Ovary (tissue), 9 donors: ENCODE data around the gene BIRC3. TPM values are rescaled to one million over a fixed set of nuclear protein-coding genes. Genes with fewer than 3 reads are reported as not detected.
"Not testable (repeated sequence)": the region's sequence is repeated elsewhere in the genome, so short reads cannot be mapped to it uniquely, and the experiment has no call there.

Experiments used
- DNase-seq, 5 donors: peaks; one replicate each; pipeline ENCODE4 v3.0.0-alpha.2; 2019 to 2020
- H3K27ac ChIP-seq, 2 donors: fragments of 200-600 bp; one replicate each; pipeline versions ENCODE4 v1.5.1 to v1.8.0; 2019 to 2022
- H3K27me3 ChIP-seq: fragments of 200-600 bp; one replicate; pipeline ENCODE4 v1.8.0; 2022
- H3K36me3 ChIP-seq: fragments of 200-600 bp; sonication (generic); one replicate; pipeline ENCODE4 v1.5.1; 2019
- H3K4me1 ChIP-seq: one replicate; pipeline ENCODE4 v1.8.1; 2013; ENCODE audit warnings: mild to moderate bottlenecking, moderate library complexity; ENCODE audit not compliant: insufficient read depth
- H3K4me3 ChIP-seq: fragments of 200-600 bp; sonication (generic); one replicate; pipeline ENCODE4 v1.5.1; 2017
- H3K9me3 ChIP-seq, 2 donors: fragments of 200-600 bp in 1 of 2; sonication (generic) in 1 of 2; one replicate each; pipeline versions ENCODE4 v1.5.1 to v1.8.1; 2013 to 2019; ENCODE audit warnings: mild to moderate bottlenecking in 1 of 2, moderate library complexity in 1 of 2
- CTCF ChIP-seq, 3 donors: fragments of 450-650 bp in 2 of 3; fragments of 200-600 bp in 1 of 3; IDR thresholded peaks; one replicate each; pipeline versions ENCODE4 v1.5.1 to v1.8.0; 2016 to 2022; ENCODE audit warnings: antibody characterized with exemption in 3 of 3, mild to moderate bottlenecking in 1 of 3
- EP300 ChIP-seq: sonication (generic); formaldehyde crosslinking; IDR thresholded peaks from one replicate; pipeline ENCODE4 v1.6.1; 2017; ENCODE audit warnings: antibody characterized with exemption
- POLR2A ChIP-seq: fragments of 450-650 bp; IDR thresholded peaks from one replicate; pipeline ENCODE4 v1.6.1; 2017; ENCODE audit warnings: antibody characterized with exemption, mild to moderate bottlenecking, moderate library complexity
- WGBS, 3 donors: extraction: QIAGEN DNeasy Blood & Tissue Kit in 1 of 3; methylation state at CpG; one replicate each; pipeline versions ENCODE4 v1.1.5 to v1.1.7; 2013 to 2017; 5-methylcytosine and 5-hydroxymethylcytosine counted together
- intact Hi-C, 4 donors: fragments of 100-400 bp; cut with DNase I; formaldehyde crosslinking; loops; one replicate each; pipeline versions ENCODE4 v1.11.0 to v1.15.1; 2022 to 2023
- polyA plus RNA-seq, 2 donors: library from polyadenylated mRNA; stranded (reverse); fragments of 200-250 nt in 1 of 2; fragments of 350-450 nt in 1 of 2; fragmentation: Illumina TruSeq in 1 of 2; extraction: RNeasy Lipid Tissue Mini Kit (QIAGEN cat#74804) in 1 of 2; gene quantifications; one replicate each; pipeline ENCODE4 v1.2.3, GENCODE V29; 2013 to 2014
- total RNA-seq, 7 donors: library from RNA; depleted of rRNA in 2 of 7; stranded (reverse); fragments of >200 nt in 2 of 7; fragmentation: NEBNext Ultra II Directional in 3 of 7; extraction: Animal tissue kit (Norgen Biotek cat#: 25700) in 3 of 7; gene quantifications; one replicate each; pipeline versions ENCODE4 v1.1.0 to v1.2.4, GENCODE V29; 2016 to 2023
- donor health status: DM: no; HTN: no; CAD: no; lungs with moderate emphysema.
- donor health status: DM: no; HTN: no; CAD: no.
- donor health status: Bipolar disorder and iron deficiency.
- donor health status: DM: yes; HTN: yes; CAD: no.
- donor health status: DM: no; HTN: no; CAD: no.
- donor health status: DM: yes; HTN: yes; CAD: no.

The BIRC3 gene
- total and polyA plus RNA-seq, 9 donors: 1.9 to 111 (median 5.1) TPM

GRCh38 chr11:102328748-102329147 is 11.5 kb downstream of the BIRC3 start:
- H3K4me1 ChIP-seq: no peaks in the 10 kb centered on the region
- 96 to 100% (median 98%) methylated on average over 1 of the region's 1 CpG for WGBS, 3 donors
- no peak overlapping the region for H3K27ac ChIP-seq
- TF ChIP-seq CTCF (IDR thresholded peaks at IDR 0.05) (no peak), POLR2A (no peak), EP300 (no peak)
- H3K27me3 ChIP-seq: no peaks in the 10 kb centered on the region
- H3K9me3 ChIP-seq: no peaks in the 10 kb centered on the region
- H3K4me3 ChIP-seq: no peak overlapping the region
- H3K36me3 ChIP-seq: no peaks in the 10 kb centered on the region
- DNase-seq: no peak
- intact Hi-C loops: no loop called here

GRCh38 chr11:102330231-102330630 is 12.9 kb downstream of the BIRC3 start:
- intact Hi-C loops: no loop called here
- TF ChIP-seq CTCF (IDR thresholded peaks at IDR 0.05) (no peak), POLR2A (no peak), EP300 (no peak)
- Histone ChIP-seq H3K27me3 (no peaks in the 10 kb centered on the region), H3K9me3 (no peaks in the 10 kb centered on the region), H3K36me3 (no peaks in the 10 kb centered on the region), H3K27ac (no peak overlapping the region), H3K4me1 (no peaks in the 10 kb centered on the region), H3K4me3 (no peak overlapping the region)
- no peak for DNase-seq

DNA sequence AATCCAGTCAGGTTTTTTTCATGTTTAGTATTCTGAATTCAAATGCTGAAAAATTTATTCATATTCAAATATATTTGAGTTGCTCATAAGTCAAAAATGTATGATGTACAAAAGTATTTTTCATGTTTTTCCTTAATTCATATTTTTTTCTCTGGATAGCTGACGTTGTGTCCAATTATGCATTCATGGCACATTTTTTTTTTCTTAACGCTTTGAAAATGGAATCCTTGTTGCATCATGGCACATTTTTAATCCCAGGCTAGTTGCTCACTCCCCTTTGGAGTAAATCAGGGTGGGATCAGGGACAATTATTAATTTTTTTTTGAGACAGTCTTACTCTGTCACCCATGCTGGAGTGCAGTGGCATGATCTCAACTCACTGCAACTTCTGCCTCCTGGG is 14.1 kb downstream of the BIRC3 start:
- Histone ChIP-seq H3K9me3 (no peaks in the 10 kb centered on the region), H3K36me3 (no peaks in the 10 kb centered on the region), H3K27ac (no peak overlapping the region), H3K4me1 (no peaks in the 10 kb centered on the region), H3K27me3 (no peaks in the 10 kb centered on the region), H3K4me3 (no peak overlapping the region)
- no peak for TF ChIP-seq EP300
- DNase-seq: no peak
- WGBS, 3 donors: 79 to 88% (median 86%) methylated on average over 2 of the region's 2 CpGs
- intact Hi-C loops: no loop called here

GRCh38 chr11:102332611-102332994 is 15.3 kb downstream of the BIRC3 start:
- no peak for DNase-seq
- intact Hi-C loops: no loop called here
- H3K27ac ChIP-seq: no peak overlapping the region
- H3K4me1 ChIP-seq: no peaks in the 10 kb centered on the region
- no peak overlapping the region for H3K4me3 ChIP-seq
- TF ChIP-seq POLR2A (no peak), CTCF (IDR thresholded peaks at IDR 0.05) (no peak), EP300 (no peak)
- no peaks in the 10 kb centered on the region for H3K36me3 ChIP-seq
- no peaks in the 10 kb centered on the region for H3K9me3 ChIP-seq
- 77 to 84% (median 80%) methylated on average over 1 of the region's 1 CpG for WGBS, 3 donors
- H3K27me3 ChIP-seq: no peaks in the 10 kb centered on the region

- Histone ChIP-seq H3K27me3 (no peaks in the 10 kb centered on the region), H3K36me3 (no peaks in the 10 kb centered on the region), H3K27ac (no peak overlapping the region), H3K4me1 (no peaks in the 10 kb centered on the region), H3K9me3 (no peaks in the 10 kb centered on the region), H3K4me3 (no peak overlapping the region)
- DNase-seq: no peak
- intact Hi-C loops: no loop called here
- TF ChIP-seq EP300 (no peak), POLR2A (no peak), CTCF (IDR thresholded peaks at IDR 0.05) (no peak)
Measured at GRCh38 chr11:102338479-102339010, 21.3 kb downstream of the BIRC3 start.

DNA sequence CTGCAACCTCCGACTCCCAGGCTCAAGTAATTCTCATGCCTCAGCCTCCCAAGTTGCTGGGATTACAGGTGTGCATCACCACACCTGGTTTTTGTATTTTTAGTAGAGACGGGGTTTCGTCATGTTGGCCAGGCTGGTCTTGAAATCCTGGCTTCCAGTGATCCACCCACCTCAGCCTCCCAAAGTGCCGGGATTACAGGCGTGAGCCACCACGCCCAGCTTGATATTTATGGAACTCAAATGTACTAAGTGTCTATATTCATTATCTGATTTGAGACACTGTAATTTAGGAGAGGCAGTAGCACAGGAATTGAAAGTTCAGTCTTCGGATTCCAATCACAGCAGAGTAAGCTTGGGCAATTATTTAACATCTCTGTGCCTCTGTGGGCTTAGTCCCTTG is 24.0 kb downstream of the BIRC3 start:
- H3K4me1 ChIP-seq, H3K27me3 ChIP-seq, H3K36me3 ChIP-seq, H3K9me3 ChIP-seq, H3K4me3 ChIP-seq, DNase-seq, H3K27ac ChIP-seq: not testable (repeated sequence)
- intact Hi-C loops: loop anchor here (10.0 kb wide), 3 partner anchors 57 to 153 kb away; partner anchors contain the start of gene TMEM123 (in 1 of the 4)
- WGBS, 3 donors: 85 to 89% (median 86%) methylated on average over 7 of the region's 7 CpGs
